Skin epidermis (tissue), 12 donors: ENCODE measurements around the gene BMP5.
A peak's percentile ranks its signal among the peaks of the same experiment; 100 is the strongest.

Source experiments
- H3K27ac ChIP-seq, 21 experiments: fragments of 200-600 bp; sonication (generic) in 11 of 21; one replicate each; pipeline ENCODE4 v1.5.0; 2020; ENCODE audit warnings: mild to moderate bottlenecking in 3 of 21, inconsistent platforms in 2 of 21, moderate library complexity in 2 of 21
- H3K4me3 ChIP-seq, 7 experiments: fragments of 200-600 bp; sonication (generic) in 2 of 7; one replicate each; pipeline ENCODE4 v1.5.0; 2020; ENCODE audit warnings: inconsistent platforms in 2 of 7, mild to moderate bottlenecking in 2 of 7, moderate library complexity in 1 of 7

BMP5 gene

DNA sequence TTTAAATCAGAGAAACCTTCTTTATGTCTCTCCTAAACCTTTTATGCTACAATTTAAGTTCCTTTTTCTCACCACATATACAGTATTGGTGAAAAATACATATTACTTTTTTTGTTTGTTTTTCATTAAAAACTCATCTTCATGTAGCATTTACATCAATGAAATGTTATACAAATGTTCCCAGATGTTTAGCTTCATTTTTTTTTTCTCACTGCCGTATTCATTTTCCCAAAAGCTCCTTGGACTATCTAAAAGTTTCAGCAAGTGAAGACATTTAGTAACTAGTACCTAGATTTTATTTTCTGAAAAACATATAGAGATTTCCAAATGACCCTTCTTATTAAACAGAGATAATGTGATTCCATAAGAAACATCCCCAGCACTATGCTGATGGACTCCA, 128.9 kb downstream of the BMP5 start:
- no peak overlapping the region for H3K27ac ChIP-seq
- H3K4me3 ChIP-seq, result no peak overlapping the region

DNA sequence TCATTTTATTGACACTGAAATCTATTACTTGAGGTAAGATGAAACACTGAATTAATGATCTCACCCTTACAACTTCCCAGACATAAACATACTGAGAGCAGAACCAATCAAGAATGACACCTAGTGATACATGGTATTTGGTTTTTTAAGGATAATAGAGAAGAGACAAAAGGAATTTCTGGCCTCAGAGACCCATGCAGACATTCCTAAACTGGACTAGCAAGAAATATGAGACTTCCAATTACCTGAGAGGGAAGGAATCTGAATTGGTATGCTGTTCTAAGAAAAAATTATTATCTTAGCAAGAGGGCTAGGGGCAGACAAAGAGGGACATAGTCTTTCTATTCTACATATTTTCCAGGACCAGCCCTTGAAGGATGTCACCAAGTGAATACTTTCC, 141.1 kb downstream of the BMP5 start:
- H3K4me3 ChIP-seq, result no peak overlapping the region
- no peak overlapping the region for H3K27ac ChIP-seq

DNA sequence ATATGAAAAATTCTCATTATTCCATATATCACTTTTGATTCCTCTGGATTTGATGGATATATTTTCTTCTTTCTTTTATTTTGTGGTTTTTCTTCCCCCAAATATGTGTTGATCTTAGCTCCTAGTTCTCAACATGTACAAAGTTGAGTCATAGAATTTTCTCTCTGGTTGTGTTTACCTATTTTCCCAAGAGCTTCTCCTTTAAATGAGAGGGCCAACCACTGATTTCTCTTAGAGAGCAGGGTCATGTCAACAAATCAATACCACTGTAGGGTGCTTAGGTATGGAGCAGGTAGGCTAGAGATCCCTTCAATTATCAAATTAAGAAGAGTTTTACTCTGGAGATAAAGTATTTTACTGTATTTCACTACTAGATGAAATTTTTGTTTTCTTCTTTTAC, 145.7 kb downstream of the BMP5 start:
- Histone ChIP-seq H3K27ac (no peak overlapping the region), H3K4me3 (no peak overlapping the region)

DNA sequence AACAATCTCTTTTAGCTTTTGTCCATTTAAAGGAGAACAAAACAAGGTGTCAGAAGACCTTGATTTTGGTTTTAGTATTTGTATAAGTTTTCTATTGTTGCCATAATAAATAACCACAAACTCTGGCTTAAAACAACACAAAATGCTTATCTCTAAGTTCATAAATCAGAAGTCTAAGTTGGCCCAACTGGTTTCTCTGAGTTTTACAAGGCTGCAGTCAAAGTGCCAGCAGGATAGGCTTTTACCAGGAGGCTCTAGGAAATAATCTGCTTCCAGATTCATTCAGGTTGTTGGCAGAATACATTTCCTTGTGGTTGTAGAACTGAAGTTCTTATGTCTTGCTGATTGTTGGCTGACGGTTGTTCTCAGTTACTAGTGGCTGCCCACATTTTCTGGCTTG, 149.2 kb downstream of the BMP5 start:
- Histone ChIP-seq H3K4me3 (no peak overlapping the region), H3K27ac (peak overlapping the region in 1 of 21 experiments; percentile 6)

DNA sequence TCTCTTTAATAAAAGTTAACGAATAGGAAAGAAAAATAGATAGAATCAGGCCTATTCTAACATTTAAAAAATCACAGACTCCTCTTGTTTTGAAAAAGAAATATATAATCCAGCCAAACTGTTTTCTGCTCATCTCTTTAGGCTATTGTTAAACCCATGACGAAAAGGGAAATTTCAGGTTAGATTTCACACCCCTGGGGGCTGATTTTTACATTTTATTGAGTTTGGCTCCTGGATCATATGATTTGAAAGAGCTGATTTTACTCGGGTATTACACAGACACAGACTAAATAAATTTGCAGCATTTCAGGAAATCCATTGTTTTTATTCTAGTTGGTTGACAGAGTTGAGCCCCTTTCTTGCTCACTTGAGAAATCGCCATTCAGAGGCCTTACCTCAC, 160.6 kb downstream of the BMP5 start:
- H3K27ac ChIP-seq, result no peak overlapping the region
- H3K4me3 ChIP-seq, result no peak overlapping the region

DNA sequence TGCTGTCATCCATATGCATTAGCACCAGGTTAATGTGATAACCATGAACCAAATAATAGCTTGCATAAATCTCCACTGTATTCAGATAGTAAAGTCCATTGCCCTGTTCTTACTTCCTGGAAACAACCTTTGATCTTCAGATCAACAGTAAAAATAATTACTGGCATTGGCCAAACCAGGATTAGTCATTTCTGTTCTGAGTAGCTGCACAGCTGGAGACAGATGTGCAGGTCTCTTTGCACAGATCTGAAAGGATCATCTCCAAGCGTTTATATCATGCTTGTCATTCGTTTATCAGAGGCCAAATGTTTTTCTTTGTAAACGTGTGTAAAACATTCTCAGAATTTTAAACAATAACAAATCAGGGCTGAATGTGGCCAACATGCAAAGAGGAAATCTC, 162.0 kb downstream of the BMP5 start:
- H3K4me3 ChIP-seq, result no peak overlapping the region
- H3K27ac ChIP-seq, result no peak overlapping the region

DNA sequence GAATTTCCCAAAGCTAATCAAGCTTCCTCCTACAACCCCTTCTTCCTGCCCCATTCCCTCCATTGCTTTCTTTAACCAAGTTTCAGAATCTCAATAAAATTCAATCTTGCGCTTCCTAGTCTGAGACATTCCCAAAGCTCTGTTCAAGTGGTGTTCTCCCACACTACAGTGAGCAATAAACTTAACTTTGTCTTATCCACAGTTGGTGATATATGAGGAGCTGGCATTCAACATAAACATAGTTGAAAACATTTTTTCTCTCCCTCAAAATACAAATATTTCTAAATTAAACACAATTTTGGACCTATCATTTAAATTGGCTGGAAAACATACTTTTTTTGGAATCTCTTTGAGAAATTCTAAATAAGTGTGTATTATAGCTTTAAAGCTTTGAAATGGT, 166.7 kb downstream of the BMP5 start:
- Histone ChIP-seq H3K27ac (no peak overlapping the region), H3K4me3 (no peak overlapping the region)

DNA sequence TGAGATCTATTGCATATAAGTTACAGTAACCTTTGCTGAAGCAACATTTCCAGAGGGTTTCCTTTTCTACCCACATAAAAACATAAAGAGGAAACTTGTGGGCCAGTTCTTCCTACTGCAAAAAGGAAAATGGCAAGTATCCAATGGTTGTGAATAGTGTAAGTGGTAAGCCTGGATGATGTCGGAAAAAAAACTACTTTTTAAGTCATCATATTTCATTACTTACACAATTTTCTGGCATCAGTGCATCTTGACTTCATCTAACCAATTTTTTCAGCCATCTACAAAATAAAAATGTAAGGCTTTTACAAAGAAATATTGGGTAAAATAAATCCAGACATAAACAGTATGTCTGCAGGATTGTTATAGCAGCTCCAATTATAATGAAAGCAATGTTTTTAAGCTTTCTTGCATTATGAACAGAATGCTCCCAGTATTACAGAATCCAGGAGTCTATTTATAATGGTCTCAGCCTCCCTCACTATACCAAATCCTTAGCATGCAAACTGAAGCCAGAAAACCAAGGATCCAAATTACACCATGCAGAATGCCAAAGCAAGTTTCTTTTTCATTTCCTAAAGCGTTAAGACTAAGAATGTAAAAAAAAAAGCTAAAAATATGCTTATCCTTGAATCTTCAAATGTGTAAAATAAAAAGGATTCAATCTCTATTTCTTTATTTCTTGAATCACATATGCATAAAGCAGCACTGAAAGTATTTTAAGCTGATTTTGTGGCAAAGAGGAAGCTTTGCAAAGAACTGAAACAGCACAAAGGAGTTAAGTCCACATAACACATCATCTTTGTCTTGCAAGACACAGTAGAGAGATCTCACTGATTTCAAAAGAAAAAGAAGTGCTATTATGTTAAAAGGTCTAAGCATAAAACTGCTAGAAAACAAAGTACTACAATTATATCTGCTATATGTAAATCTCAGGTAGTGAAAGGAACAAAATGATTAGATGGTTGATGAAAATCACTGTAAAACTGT, 169.6 kb downstream of the BMP5 start:
- Histone ChIP-seq H3K4me3 (no peak overlapping the region), H3K27ac (no peak overlapping the region)

DNA sequence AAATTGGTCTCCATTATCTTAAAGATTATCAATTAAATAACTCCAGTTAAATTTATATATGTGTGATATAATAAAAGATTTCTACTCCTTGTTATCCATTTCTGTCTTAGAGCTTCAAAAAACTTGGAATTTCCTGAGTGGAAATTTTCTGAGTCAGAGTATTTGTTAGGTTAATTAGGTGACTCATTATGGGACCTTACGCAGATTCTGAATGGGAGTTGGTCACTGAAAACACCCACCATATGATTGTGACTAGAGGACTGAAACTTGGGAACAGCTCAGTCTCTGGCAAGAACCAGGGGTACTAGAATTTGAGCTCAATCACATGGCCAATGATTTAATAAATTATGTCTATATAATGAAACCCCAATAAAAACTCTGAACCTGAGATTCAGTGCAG, 171.0 kb downstream of the BMP5 start:
- Histone ChIP-seq H3K27ac (no peak overlapping the region), H3K4me3 (no peak overlapping the region)
